Activated naive CD4-positive, alpha-beta T cell treated with anti-CD3 and anti-CD28 coated beads, Interleukin-2, amount 10 ng/mL, durations not matched to agents 7 days and 5 days (primary cell): Measurements from ENCODE around the gene CLEC16A.
"Not testable (repeated sequence)": the region's sequence is repeated elsewhere in the genome, so short reads cannot be mapped to it uniquely, and the experiment has no call there.

ENCODE experiments used
- CTCF ChIA-PET: fragments of 350-600 bp; sonication (Branson Sonifier 250); formaldehyde crosslinking; loops from one replicate; lab custom pipeline; 2021; ENCODE audit warnings: antibody characterized with exemption; lab: Charles Lee
- DNase-seq: peaks from one replicate; pipeline ENCODE4 v3.0.0-alpha.2; 2020
- H3K27ac Mint-ChIP-seq: one replicate; pipeline ENCODE4 v1.8.0; 2021; ENCODE audit warnings: mild to moderate bottlenecking, moderate library complexity, mixed read lengths
- H3K27me3 Mint-ChIP-seq: one replicate; pipeline ENCODE4 v1.8.0; 2021; ENCODE audit warnings: mild to moderate bottlenecking, mixed read lengths
- H3K36me3 Mint-ChIP-seq: one replicate; pipeline ENCODE4 v1.8.0; 2021; ENCODE audit warnings: mixed read lengths
- H3K4me1 Mint-ChIP-seq: one replicate; pipeline ENCODE4 v1.8.0; 2021; ENCODE audit warnings: mixed read lengths
- H3K4me3 Mint-ChIP-seq: one replicate; pipeline ENCODE4 v1.8.0; 2021; ENCODE audit warnings: mild to moderate bottlenecking, moderate library complexity, mixed read lengths
- H3K9me3 Mint-ChIP-seq: one replicate; pipeline ENCODE4 v1.8.0; 2021; ENCODE audit warnings: mixed read lengths

CLEC16A gene

DNA sequence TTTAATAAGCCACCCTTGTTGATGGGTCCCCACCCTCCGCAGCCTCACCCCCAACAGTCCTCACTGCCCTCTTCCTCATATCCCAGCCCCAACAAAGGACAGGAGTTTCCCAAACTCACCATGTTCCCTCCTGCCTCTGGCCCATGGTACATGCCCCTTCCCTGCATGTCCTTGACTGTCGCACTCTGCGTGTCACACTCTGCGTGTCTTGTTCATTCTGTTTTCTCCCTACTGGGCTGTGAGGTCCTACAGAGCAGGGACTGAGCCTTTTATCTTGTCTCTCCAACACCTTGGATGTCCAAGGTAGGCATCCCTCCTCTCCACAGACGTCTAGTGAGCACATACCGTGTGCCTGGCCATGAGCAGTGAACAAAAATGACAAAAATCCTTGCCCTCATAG, 156.9 kb downstream of the CLEC16A start:
- Mint-ChIP-seq H3K27ac (no peak overlapping the region), H3K4me3 (no peak overlapping the region), H3K36me3 (peaks cover 26% of the 10 kb centered on the region), H3K9me3 (no peaks in the 10 kb centered on the region), H3K27me3 (no peaks in the 10 kb centered on the region), H3K4me1 (peaks cover 80% of the 10 kb centered on the region)
- DNase-seq, result no peak
- CTCF ChIA-PET, result interaction anchor here (0.7 to 2.2 kb wide), 6 partner anchors 9 to 137 kb away, joined by 3 to 6 read pairs (median 4); no protein-coding TSS in a partner anchor

DNA sequence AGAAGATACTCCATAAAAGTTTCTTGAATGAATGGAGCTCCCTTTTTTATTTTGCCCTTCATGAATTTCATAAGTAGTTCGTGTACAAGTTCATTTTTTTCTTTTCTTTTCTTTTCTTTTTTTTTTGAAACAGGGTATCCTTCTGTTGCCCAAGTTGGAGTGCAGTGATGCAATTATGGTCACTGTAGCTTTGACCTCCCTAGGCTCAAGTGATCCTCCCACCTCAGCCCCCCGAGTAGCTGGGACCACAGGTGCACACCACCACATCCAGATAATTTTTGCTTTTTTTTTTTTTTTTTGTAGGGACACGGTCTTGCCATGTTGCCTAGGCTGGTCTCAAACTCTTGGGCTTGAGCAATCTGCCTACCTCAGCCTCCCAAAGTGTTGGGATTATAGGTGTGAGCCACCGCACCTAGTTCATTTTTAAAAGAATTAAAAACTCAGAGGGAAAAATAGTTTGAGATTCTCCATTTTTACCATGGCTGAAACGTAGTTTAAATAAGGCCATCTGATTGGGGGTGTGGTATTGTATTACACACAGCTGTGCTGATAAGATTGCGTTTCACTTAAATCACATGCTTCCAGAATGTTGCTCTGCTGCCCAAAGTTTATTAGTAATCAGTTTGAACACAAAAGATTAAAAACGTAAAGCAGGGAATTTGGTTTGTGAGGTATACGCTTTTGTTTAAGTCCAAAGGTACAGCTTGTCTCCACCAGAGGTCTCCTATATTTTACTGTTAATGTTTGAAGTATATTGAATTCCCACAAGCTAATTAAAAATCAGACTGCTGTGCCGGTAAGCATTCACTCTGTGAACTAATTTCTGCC, 157.5 kb downstream of the CLEC16A start:
- H3K4me1 Mint-ChIP-seq, result peaks cover 80% of the 10 kb centered on the region
- H3K27ac Mint-ChIP-seq, result no peak overlapping the region
- H3K36me3 Mint-ChIP-seq, result peaks cover 25% of the 10 kb centered on the region
- CTCF ChIA-PET, result interaction anchor here (0.7 to 2.2 kb wide), 7 partner anchors 9 to 156 kb away, joined by 3 to 6 read pairs (median 3); no protein-coding TSS in a partner anchor
- DNase-seq, result no peak
- H3K27me3 Mint-ChIP-seq, result no peaks in the 10 kb centered on the region
- no peak overlapping the region for H3K4me3 Mint-ChIP-seq
- no peaks in the 10 kb centered on the region for H3K9me3 Mint-ChIP-seq

DNA sequence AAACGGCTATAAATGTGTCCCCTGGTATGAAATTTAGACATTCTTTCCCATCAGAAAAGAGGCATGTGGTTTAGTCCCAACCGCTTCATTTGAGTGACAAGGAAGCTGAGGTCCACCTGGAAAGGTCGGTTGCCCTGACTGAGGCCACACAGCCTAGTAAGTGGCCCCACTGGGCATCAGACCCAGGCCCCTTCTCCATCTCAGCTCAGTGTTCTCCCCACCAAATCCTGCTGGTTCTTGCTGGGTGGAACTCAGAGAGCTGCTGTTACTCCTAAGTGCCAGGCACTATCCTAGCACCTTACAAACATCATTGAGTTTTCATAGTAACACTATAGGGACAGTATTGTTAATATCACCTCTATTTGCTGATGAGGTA, 158.1 kb downstream of the CLEC16A start:
- Mint-ChIP-seq H3K4me1 (peaks cover 80% of the 10 kb centered on the region), H3K27ac (no peak overlapping the region), H3K4me3 (no peak overlapping the region), H3K36me3 (peaks cover 21% of the 10 kb centered on the region), H3K27me3 (no peaks in the 10 kb centered on the region), H3K9me3 (no peaks in the 10 kb centered on the region)
- CTCF ChIA-PET, result interaction anchor here (0.6 to 2.2 kb wide), 5 partner anchors 27 to 155 kb away, joined by 3 to 6 read pairs (median 4); no protein-coding TSS in a partner anchor
- DNase-seq, result no peak

DNA sequence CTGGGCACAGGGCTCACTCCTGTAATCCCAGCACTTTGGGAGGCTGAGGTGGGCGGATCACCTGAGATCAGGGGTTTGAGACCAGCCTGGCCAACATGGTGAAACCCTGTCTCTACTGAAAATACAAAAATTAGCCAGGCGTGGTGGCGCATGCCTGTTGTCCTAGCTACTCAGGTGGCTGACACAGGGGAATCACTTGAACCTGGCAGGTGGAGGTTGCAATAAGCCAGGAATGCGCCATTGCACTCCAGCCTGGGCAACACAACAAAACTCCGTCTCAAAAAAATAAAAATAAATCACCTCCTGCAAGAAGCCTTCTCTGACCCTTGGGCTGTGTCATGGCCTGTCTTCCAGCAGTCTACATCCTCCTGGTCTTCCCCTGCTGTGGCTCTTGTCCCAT, 158.9 kb downstream of the CLEC16A start:
- not testable (repeated sequence) for H3K9me3 Mint-ChIP-seq, H3K27me3 Mint-ChIP-seq, H3K4me3 Mint-ChIP-seq, DNase-seq
- CTCF ChIA-PET, result interaction anchor here (0.6 to 1.1 kb wide), 2 partner anchors 104 to 115 kb away, joined by 3 read pairs; no protein-coding TSS in a partner anchor
- Mint-ChIP-seq H3K27ac (peak overlapping the region; percentile 55), H3K36me3 (peaks cover 15% of the 10 kb centered on the region), H3K4me1 (peaks cover 83% of the 10 kb centered on the region)

DNA sequence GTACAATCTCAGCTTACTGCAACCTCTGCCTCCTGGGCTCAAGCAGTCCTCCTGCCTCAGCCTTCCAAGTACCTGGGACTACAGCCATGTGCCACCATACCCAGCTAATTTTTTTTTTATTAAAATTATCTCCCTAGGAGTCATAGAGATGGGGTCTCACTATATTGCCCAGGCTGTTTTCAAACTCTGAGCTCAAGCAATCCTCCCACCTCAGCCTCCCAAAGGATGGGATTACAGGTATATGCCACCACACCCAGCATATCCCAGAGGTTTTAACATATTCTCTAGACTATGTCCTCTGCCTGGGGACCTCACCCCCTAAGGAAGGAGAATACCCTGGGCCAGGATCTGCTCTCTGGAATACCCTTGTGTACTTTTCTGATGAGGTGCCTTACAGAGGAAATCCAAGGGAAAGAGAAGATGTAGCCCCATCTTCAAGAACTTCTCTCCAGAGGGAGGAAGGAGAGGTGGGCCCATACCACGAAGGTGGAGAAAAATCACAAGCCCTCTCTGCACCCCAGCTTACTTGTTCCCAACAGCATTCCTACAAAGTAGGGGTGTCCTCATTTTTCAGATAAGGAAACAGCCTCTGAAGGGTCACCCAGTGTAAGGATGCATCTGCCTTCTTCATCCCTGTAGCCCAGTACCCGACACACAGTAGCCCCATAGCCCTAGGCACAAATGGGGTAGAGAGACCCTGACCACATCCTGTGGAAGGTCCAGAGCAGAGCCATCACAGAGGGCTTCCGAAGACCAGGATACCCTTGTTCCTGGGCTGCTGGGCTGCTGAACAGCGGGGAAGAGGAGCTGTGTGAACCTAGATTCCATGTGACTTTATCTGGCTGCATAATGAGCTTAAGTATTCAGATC, 160.0 kb downstream of the CLEC16A start:
- no peak for DNase-seq
- Mint-ChIP-seq H3K36me3 (peaks cover 12% of the 10 kb centered on the region), H3K4me3 (no peak overlapping the region), H3K9me3 (no peaks in the 10 kb centered on the region), H3K27ac (peak overlapping the region; percentile 88), H3K4me1 (peaks cover 81% of the 10 kb centered on the region), H3K27me3 (no peaks in the 10 kb centered on the region)
- CTCF ChIA-PET, result interaction anchor here (0.8 to 1.9 kb wide), 4 partner anchors 9 to 150 kb away, joined by 3 to 9 read pairs (median 3); no protein-coding TSS in a partner anchor

DNA sequence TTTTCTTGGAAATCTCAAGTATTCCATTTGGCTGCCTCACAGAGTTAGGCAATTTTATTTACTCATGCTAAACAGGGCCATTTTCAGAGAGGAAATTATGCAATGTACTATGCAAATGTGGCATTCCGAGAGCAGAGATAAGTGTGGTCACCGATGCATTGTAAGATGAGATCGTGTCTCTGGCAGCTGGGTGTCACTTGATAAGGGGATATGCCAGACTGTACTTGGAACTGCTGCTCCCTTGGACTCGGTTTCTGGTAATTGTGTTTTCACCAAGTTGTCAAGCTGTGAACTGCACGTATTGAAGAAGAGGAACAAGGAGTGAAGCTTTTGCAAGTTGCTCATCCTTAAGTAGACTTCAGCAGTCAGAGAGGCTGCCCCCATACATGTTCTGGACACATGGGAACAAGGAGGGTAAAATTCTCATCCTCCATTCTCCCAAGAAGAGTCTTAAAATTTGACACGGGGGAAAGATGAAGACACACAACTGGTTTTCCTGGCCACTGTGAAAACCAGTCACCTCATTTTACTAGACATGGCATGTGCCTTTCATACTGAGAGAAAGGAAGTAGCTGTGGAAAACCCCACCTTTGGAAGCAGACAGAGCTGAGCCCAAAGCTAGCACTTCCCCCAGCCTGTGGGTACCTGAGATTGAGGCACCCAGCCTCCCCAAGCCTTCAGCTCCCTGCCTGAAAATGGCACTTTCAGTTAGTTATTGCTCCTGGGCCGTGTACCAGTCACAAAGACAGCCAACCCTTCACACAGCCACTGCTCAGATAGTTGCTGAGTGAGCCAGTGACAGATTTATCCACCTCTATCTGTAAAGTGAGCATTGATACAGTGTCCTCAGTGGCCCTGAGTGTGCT, 160.9 kb downstream of the CLEC16A start:
- CTCF ChIA-PET, result interaction anchor here (0.6 to 1.9 kb wide), 5 partner anchors 9 to 150 kb away, joined by 3 to 9 read pairs (median 3); no protein-coding TSS in a partner anchor
- Mint-ChIP-seq H3K4me1 (peaks cover 72% of the 10 kb centered on the region), H3K27me3 (no peaks in the 10 kb centered on the region), H3K27ac (peak overlapping the region; percentile 88), H3K36me3 (peaks cover 16% of the 10 kb centered on the region), H3K4me3 (peak overlapping the region; percentile 7), H3K9me3 (no peaks in the 10 kb centered on the region)
- DNase-seq, result peak; percentile 54

DNA sequence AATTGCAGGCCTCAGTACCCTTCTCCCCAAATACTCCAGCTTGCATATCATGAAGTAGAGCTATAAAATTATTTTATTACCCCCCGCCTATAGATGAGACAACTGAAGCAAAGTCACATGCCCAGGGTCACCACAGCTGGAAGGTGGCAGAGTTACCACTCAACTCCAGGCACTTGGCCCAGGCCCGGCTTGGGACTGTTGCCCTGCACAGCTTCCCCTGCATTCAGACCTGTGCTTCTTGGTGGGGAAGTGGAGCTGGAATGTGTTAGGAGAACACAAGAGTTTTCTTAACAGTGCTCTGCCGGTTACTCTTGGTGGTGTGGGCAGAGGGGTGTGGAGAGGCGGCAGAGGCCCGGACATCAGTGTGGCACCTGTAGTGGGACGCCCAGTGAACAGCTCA, 162.4 kb downstream of the CLEC16A start:
- Mint-ChIP-seq H3K9me3 (peaks cover 9% of the 10 kb centered on the region), H3K4me1 (peaks cover 58% of the 10 kb centered on the region), H3K27ac (peak overlapping the region; percentile 42), H3K36me3 (peaks cover 21% of the 10 kb centered on the region), H3K4me3 (no peak overlapping the region), H3K27me3 (no peaks in the 10 kb centered on the region)
- CTCF ChIA-PET, result interaction anchor here (0.7 to 1.7 kb wide), 4 partner anchors 13 to 149 kb away, joined by 3 to 4 read pairs (median 4); no protein-coding TSS in a partner anchor
- DNase-seq, result no peak

DNA sequence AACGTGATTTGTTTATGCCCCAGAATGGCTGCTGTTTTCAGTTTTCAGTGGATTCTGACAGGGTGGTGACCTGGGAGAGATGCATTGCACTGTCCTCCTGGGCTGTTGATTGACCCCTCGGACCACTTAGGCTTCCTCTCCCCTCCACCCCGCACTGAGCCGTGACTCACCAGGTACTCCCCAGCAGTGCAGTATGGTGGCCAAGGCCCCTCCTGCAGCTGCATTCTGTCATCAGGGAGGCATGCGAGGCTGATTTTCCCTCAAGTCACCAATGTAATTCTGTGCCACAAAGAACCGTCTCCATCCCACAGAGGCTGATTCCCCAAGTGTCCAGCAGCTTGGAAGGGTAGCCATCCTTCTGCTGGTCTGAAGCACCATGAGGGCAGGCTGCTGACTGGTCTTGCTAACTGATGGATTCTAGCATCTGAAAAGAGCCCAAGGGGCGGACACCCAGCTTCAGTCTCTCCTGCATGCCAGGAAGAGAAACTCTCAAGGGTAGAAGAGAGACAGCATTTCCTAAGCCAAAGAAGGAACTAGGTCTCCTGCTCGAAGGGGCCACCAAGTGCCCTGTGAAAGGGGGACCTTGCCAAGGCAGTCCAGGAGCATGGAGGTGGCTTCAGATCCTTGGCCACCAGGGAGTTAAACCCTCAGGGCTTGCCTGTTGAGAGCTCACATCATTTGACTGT, 163.6 kb downstream of the CLEC16A start:
- Mint-ChIP-seq H3K27me3 (no peaks in the 10 kb centered on the region), H3K36me3 (peaks cover 23% of the 10 kb centered on the region), H3K27ac (no peak overlapping the region), H3K4me3 (no peak overlapping the region), H3K9me3 (peaks cover 11% of the 10 kb centered on the region), H3K4me1 (peaks cover 58% of the 10 kb centered on the region)
- CTCF ChIA-PET, result interaction anchor here (0.9 to 1.2 kb wide), 2 partner anchors 53 to 117 kb away, joined by 3 read pairs; no protein-coding TSS in a partner anchor
- DNase-seq, result no peak

DNA sequence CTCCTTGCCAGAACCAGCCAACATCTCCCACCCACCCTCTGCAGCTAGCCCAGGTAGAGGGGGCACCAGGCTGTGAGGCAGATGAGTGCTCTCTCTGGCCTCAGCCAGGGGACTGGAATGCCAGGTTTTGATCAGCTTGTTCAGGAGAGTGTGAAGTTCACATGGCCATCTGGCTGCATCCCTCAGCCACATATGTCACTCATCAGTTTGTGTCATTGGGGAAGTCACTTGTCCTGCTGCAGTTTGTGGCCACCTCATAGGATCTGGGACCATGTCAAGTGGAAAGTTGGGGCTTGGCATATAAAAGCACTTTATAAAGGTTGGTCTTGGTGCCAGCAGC, 164.1 kb downstream of the CLEC16A start:
- H3K36me3 Mint-ChIP-seq, result peaks cover 26% of the 10 kb centered on the region
- H3K27me3 Mint-ChIP-seq, result no peaks in the 10 kb centered on the region
- no peak for DNase-seq
- peaks cover 11% of the 10 kb centered on the region for H3K9me3 Mint-ChIP-seq
- no peak overlapping the region for H3K4me3 Mint-ChIP-seq
- peaks cover 63% of the 10 kb centered on the region for H3K4me1 Mint-ChIP-seq
- H3K27ac Mint-ChIP-seq, result no peak overlapping the region
- CTCF ChIA-PET, result interaction anchor here (0.9 to 1.2 kb wide), 2 partner anchors 52 to 116 kb away, joined by 3 read pairs; no protein-coding TSS in a partner anchor

DNA sequence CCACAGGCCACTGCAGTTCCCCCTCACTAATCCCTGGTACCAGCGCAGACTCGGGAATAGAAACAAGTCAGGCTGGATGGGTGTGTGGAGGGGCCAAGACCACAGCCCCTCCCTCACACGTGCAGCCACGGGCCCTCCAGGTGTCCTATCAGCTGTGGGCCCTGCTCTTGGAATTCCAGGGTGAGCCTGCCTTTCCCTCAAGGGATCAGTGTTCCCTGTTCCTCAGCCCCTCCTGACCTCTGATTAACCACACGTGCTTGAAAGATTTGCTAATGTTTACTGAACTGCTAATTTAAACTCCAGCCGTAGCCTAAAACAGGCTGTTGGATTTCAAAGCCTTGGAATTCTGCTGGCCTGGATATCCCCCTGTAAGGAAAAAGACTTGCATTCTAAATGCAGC, 165.2 kb downstream of the CLEC16A start:
- Mint-ChIP-seq H3K4me1 (peaks cover 64% of the 10 kb centered on the region), H3K4me3 (no peak overlapping the region), H3K36me3 (peaks cover 26% of the 10 kb centered on the region), H3K9me3 (peaks cover 11% of the 10 kb centered on the region), H3K27me3 (no peaks in the 10 kb centered on the region), H3K27ac (no peak overlapping the region)
- DNase-seq, result no peak
- CTCF ChIA-PET, result interaction anchor here (1.5 kb wide), 1 partner anchor 15 kb away, joined by 3 read pairs; no protein-coding TSS in a partner anchor

DNA sequence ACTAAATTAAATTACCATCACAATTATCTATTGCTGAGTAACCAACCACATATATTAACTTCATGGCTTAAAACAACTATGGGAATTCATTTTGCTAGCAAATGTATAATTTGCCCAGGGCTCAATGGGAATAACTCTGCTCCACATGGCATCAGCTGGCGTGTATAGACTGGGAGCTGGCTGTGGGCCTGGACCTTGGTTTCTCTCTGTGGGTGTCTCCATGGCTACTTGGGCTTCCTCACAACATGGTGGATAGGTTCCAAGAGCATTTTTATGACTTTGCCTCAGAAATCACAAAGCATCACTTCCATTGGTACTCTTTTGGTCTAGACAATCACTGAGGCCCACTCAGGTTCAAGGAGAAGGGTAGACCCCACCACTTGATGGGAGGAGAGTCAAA, 166.8 kb downstream of the CLEC16A start:
- peaks cover 59% of the 10 kb centered on the region for H3K4me1 Mint-ChIP-seq

DNA sequence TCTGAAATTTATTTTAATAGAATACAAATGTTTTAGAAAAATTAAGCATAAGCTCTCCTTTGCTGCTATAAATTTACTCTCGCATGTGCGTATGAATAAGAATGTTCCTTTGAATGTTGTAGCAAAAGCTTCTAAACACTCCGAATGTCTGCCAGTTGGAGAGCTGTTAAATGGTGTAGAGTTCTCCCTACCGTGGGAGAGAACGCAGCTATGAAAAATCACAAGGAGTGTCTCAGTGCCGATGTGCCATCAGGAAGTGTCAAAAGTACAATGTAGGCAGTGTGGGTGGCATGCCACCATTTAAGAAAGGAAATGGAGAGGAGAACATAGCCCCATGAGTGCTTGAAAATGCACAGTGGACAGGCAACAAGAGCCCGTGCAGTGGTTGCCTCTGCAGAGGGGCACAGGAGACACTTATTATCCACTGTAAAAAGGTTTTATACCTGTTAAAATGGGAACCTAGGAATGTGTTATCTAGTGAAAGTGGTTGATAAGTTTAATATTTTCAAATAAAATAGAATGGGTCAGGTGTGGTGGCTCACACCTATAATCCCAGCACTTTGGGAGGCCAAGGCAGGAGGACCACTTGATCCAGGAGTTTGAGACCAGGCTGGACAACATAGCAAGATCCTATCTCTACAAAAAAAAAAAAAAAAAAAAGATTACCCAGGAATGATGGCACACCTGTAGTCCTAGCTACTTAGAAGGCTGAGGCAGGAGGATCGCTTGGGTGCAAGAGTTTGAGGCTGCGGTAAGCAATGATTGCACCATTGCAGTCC, 167.7 kb downstream of the CLEC16A start:
- CTCF ChIA-PET, result interaction anchor here (1.4 kb wide), 1 partner anchor 12 kb away, joined by 3 read pairs; no protein-coding TSS in a partner anchor
- Mint-ChIP-seq H3K9me3 (peaks cover 11% of the 10 kb centered on the region), H3K36me3 (peaks cover 33% of the 10 kb centered on the region), H3K4me1 (peaks cover 58% of the 10 kb centered on the region), H3K27ac (no peak overlapping the region), H3K27me3 (no peaks in the 10 kb centered on the region), H3K4me3 (no peak overlapping the region)
- no peak for DNase-seq

More for the DNA sequence above, 166.8 kb downstream of the CLEC16A start:
- DNase-seq, result no peak
- H3K27ac Mint-ChIP-seq, result no peak overlapping the region
- CTCF ChIA-PET, result interaction anchor here (1.0 to 1.5 kb wide), 3 partner anchors 10 to 145 kb away, joined by 3 read pairs; partner anchors contain the start of gene SOCS1
- H3K4me3 Mint-ChIP-seq, result no peak overlapping the region
- H3K36me3 Mint-ChIP-seq, result peaks cover 25% of the 10 kb centered on the region
- H3K27me3 Mint-ChIP-seq, result no peaks in the 10 kb centered on the region
- peaks cover 11% of the 10 kb centered on the region for H3K9me3 Mint-ChIP-seq
